ENCODE measurements around the gene BMP4. TPM values are rescaled to one million over a fixed set of nuclear protein-coding genes. Genes with fewer than 3 reads are reported as not detected.

Gene BMP4
- total and polyA plus RNA-seq, 2 of the 13 experiments (the other 11 are each of a cell fraction or from before 2014, with no cell fraction given), result 56.4 to 169 TPM

GRCh38 chr14:53955671-53956426, 776 bp downstream of the BMP4 start (continued):
- TF ChIP-seq SKIL (CRISPR knock-in tag; IDR thresholded peaks at IDR 0.05; ENCODE audit: borderline replicate concordance) (no peak), GTF2F1 (IDR thresholded peaks at IDR 0.05; ENCODE audit: low read length) (no peak), ASH2L (IDR thresholded peaks at IDR 0.05; ENCODE audit: insufficient read length, low read depth, low read length) (peak; percentile 49), ZNF121 (CRISPR knock-in tag; IDR thresholded peaks at IDR 0.05) (no peak), DR1 (CRISPR knock-in tag; IDR thresholded peaks at IDR 0.05) (0 out of 2 replicates have a peak, but pooled peaks have one; percentile 27), HNRNPLL (IDR thresholded peaks at IDR 0.05; ENCODE audit: low read depth, low read length, poor library complexity, severe bottlenecking) (peak; percentile 81), ZNF549 (CRISPR knock-in tag; IDR thresholded peaks at IDR 0.05) (no peak), TMF1 (CRISPR knock-in tag; IDR thresholded peaks at IDR 0.05; ENCODE audit: low read depth) (peak; percentile 19), YY1 (IDR thresholded peaks at IDR 0.05; ENCODE audit: insufficient read depth, insufficient replicate concordance, low read depth, low read length) (no peak), SMC3 (IDR thresholded peaks at IDR 0.05; ENCODE audit: low read length) (peak; percentile 3; the same call in 1 of the 2 replicates), SSRP1 (CRISPR knock-in tag; IDR thresholded peaks at IDR 0.05) (no peak), IRF1 (CRISPR knock-in tag; IDR thresholded peaks at IDR 0.05; ENCODE audit: low read depth) (0 out of 2 replicates have a peak, but pooled peaks have one; percentile 18), SIX4 (CRISPR knock-in tag; IDR thresholded peaks at IDR 0.05) (no peak), MATR3 (CRISPR knock-in tag; IDR thresholded peaks at IDR 0.05) (no peak), HDAC2 (CRISPR knock-in tag; IDR thresholded peaks at IDR 0.05) (no peak), PCBP1 (IDR thresholded peaks at IDR 0.05; ENCODE audit: borderline replicate concordance, low read depth, low read length) (no peak), MBD4 (IDR thresholded peaks at IDR 0.05; ENCODE audit: borderline replicate concordance, low read length) (no peak), IRF2 (CRISPR knock-in tag; IDR thresholded peaks at IDR 0.05) (no peak), ZNF44 (CRISPR knock-in tag; IDR thresholded peaks at IDR 0.05) (no peak), ZNF407 (CRISPR knock-in tag; IDR thresholded peaks at IDR 0.05; ENCODE audit: not compliant biosample characterization) (no peak)

All from HepG2 (cell line).